HG03432 (cell line): Measurements from ENCODE around the gene SNTA1.
"Not testable (repeated sequence)": the region's sequence is repeated elsewhere in the genome, so short reads cannot be mapped to it uniquely, and the experiment has no call there.

Experiments used
- ATAC-seq: cut with Tn5 transposase; IDR thresholded peaks from one replicate; pipeline ENCODE4 v1.9.1; 2021; ENCODE audit warnings: mild to moderate bottlenecking, moderate library complexity; ENCODE audit not compliant: unreplicated experiment

SNTA1 gene

GRCh38 chr20:33400812-33401183 is 42.8 kb downstream of the SNTA1 start:
- peak; percentile 28 for ATAC-seq

- no peak for ATAC-seq
These were observed 43.6 kb downstream of the SNTA1 start for GRCh38 chr20:33399924-33400323.

- no peak for ATAC-seq
These were observed 48.8 kb downstream of the SNTA1 start for GRCh38 chr20:33394718-33395117.

- ATAC-seq: no peak
These were observed 50.0 kb downstream of the SNTA1 start for GRCh38 chr20:33393609-33394008.

- ATAC-seq: no peak
These were observed 51.7 kb downstream of the SNTA1 start for GRCh38 chr20:33391722-33392415.

GRCh38 chr20:33389326-33389725 is 54.2 kb downstream of the SNTA1 start:
- ATAC-seq: not testable (repeated sequence)

- ATAC-seq: no peak
These were observed 55.3 kb downstream of the SNTA1 start for GRCh38 chr20:33388268-33388667.

GRCh38 chr20:33387177-33387576 is 56.4 kb downstream of the SNTA1 start:
- no peak for ATAC-seq

GRCh38 chr20:33386673-33387072 is 56.9 kb downstream of the SNTA1 start:
- no peak for ATAC-seq

GRCh38 chr20:33377366-33377765 is 66.2 kb downstream of the SNTA1 start:
- no peak for ATAC-seq

- ATAC-seq: no peak
These were observed 69.6 kb downstream of the SNTA1 start for GRCh38 chr20:33373735-33374605.

- ATAC-seq: no peak
These were observed 70.5 kb downstream of the SNTA1 start for GRCh38 chr20:33372993-33373441.

- ATAC-seq: no peak
These were observed 73.3 kb downstream of the SNTA1 start for GRCh38 chr20:33370291-33370690.

- ATAC-seq: no peak
These were observed 80.7 kb downstream of the SNTA1 start for GRCh38 chr20:33362898-33363297.

- ATAC-seq: no peak
These were observed 83.9 kb downstream of the SNTA1 start for GRCh38 chr20:33359399-33360261.
